Trophoblast cell (in vitro differentiated cells and primary cell): ENCODE measurements around the gene PARD6A.
"Not testable (repeated sequence)": the region's sequence is repeated elsewhere in the genome, so short reads cannot be mapped to it uniquely, and the experiment has no call there.

Source experiments
- DNase-seq, 2 donors: peaks; one replicate each; pipeline ENCODE4 v3.0.0-alpha.2; 2016
- H2AFZ ChIP-seq: 2 replicates; pipeline ENCODE4 v1.6.1; 2013; ENCODE audit warnings: low read length, moderate library complexity, mild to moderate bottlenecking; ENCODE audit not compliant: insufficient read depth, poor library complexity
- H2AK5ac ChIP-seq: 2 replicates; pipeline ENCODE4 v1.6.1; 2013; ENCODE audit warnings: mild to moderate bottlenecking, low read length
- H2BK120ac ChIP-seq: 2 replicates; pipeline ENCODE4 v1.6.1; 2013; ENCODE audit warnings: low read length, mild to moderate bottlenecking, moderate library complexity; ENCODE audit not compliant: insufficient read depth, poor library complexity
- H2BK12ac ChIP-seq: 2 replicates; pipeline ENCODE4 v1.6.1; 2013; ENCODE audit warnings: mild to moderate bottlenecking, low read length, moderate library complexity
- H2BK5ac ChIP-seq: 2 replicates; pipeline ENCODE4 v1.6.1; 2013; ENCODE audit warnings: low read length, low read depth, moderate library complexity, mild to moderate bottlenecking; ENCODE audit not compliant: poor library complexity
- H3K14ac ChIP-seq: 2 replicates; pipeline ENCODE4 v1.6.1; 2013; ENCODE audit warnings: mild to moderate bottlenecking, low read length
- H3K18ac ChIP-seq: 2 replicates; pipeline ENCODE4 v1.6.1; 2013; ENCODE audit warnings: mild to moderate bottlenecking, low read length
- H3K23ac ChIP-seq: 2 replicates; pipeline ENCODE4 v1.6.1; 2013; ENCODE audit warnings: low read length
- H3K27ac ChIP-seq: 2 replicates; pipeline ENCODE4 v1.5.1; 2013; ENCODE audit warnings: low read depth, mild to moderate bottlenecking, inconsistent platforms, low read length, moderate library complexity
- H3K27me3 ChIP-seq: 2 replicates; pipeline ENCODE4 v1.6.1; 2013; ENCODE audit warnings: inconsistent platforms, mild to moderate bottlenecking, low read length, moderate library complexity; ENCODE audit not compliant: insufficient read depth
- H3K36me3 ChIP-seq, 2 experiments: 1 replicate in 1 of 2; 2 replicates in 1 of 2; pipeline ENCODE4 v1.6.1; 2013; ENCODE audit warnings: low read length in 2 of 2, mild to moderate bottlenecking in 2 of 2, moderate library complexity in 1 of 2; ENCODE audit not compliant: insufficient read depth in 2 of 2, control insufficient read depth in 1 of 2
- H3K4ac ChIP-seq: 2 replicates; pipeline ENCODE4 v1.6.1; 2013; ENCODE audit warnings: low read depth, mild to moderate bottlenecking, low read length, moderate library complexity
- H3K4me1 ChIP-seq, 2 experiments: 1 replicate in 1 of 2; 2 replicates in 1 of 2; pipeline ENCODE4 v1.6.1; 2013; ENCODE audit warnings: low read length in 2 of 2, mild to moderate bottlenecking in 2 of 2, moderate library complexity in 1 of 2; ENCODE audit not compliant: insufficient read depth in 2 of 2, control insufficient read depth in 1 of 2
- H3K4me2 ChIP-seq: 2 replicates; pipeline ENCODE4 v1.6.1; 2013; ENCODE audit warnings: inconsistent platforms, mild to moderate bottlenecking, low read length, moderate library complexity
- H3K4me3 ChIP-seq: 2 replicates; pipeline ENCODE4 v1.5.1; 2013; ENCODE audit warnings: mild to moderate bottlenecking, low read depth, low read length, inconsistent platforms
- H3K79me1 ChIP-seq: one replicate; pipeline ENCODE4 v1.6.1; 2013; ENCODE audit warnings: low read length
- H3K79me2 ChIP-seq: 2 replicates; pipeline ENCODE4 v1.6.1; 2013; ENCODE audit warnings: low read length, mild to moderate bottlenecking; ENCODE audit not compliant: control insufficient read depth, insufficient read depth, poor library complexity
- H3K9ac ChIP-seq: 2 replicates; pipeline ENCODE4 v1.6.1; 2013; ENCODE audit warnings: mild to moderate bottlenecking, low read length
- H3K9me3 ChIP-seq: 2 replicates; pipeline ENCODE4 v1.6.1; 2013; ENCODE audit warnings: low read depth, mild to moderate bottlenecking, control low read depth, inconsistent platforms, low read length; ENCODE audit not compliant: insufficient read depth
- H4K12ac ChIP-seq: 2 replicates; pipeline ENCODE4 v1.6.1; 2013; ENCODE audit warnings: low read depth, mild to moderate bottlenecking, low read length, moderate library complexity
- H4K8ac ChIP-seq: 2 replicates; pipeline ENCODE4 v1.6.1; 2013; ENCODE audit warnings: low read depth, mild to moderate bottlenecking, low read length, moderate library complexity
- H4K91ac ChIP-seq: one replicate; pipeline ENCODE4 v1.6.1; 2013; ENCODE audit warnings: low read depth, mild to moderate bottlenecking, low read length, moderate library complexity
- WGBS: extraction: QIAGEN DNeasy Blood & Tissue Kit; methylation state at CpG from one replicate; pipeline ENCODE4 v1.1.7; 2013; ENCODE audit warnings: missing lambda C conversion rate; ENCODE audit not compliant: insufficient read length, insufficient coverage; ENCODE audit errors: extremely low coverage; 5-methylcytosine and 5-hydroxymethylcytosine counted together

The PARD6A gene

DNA sequence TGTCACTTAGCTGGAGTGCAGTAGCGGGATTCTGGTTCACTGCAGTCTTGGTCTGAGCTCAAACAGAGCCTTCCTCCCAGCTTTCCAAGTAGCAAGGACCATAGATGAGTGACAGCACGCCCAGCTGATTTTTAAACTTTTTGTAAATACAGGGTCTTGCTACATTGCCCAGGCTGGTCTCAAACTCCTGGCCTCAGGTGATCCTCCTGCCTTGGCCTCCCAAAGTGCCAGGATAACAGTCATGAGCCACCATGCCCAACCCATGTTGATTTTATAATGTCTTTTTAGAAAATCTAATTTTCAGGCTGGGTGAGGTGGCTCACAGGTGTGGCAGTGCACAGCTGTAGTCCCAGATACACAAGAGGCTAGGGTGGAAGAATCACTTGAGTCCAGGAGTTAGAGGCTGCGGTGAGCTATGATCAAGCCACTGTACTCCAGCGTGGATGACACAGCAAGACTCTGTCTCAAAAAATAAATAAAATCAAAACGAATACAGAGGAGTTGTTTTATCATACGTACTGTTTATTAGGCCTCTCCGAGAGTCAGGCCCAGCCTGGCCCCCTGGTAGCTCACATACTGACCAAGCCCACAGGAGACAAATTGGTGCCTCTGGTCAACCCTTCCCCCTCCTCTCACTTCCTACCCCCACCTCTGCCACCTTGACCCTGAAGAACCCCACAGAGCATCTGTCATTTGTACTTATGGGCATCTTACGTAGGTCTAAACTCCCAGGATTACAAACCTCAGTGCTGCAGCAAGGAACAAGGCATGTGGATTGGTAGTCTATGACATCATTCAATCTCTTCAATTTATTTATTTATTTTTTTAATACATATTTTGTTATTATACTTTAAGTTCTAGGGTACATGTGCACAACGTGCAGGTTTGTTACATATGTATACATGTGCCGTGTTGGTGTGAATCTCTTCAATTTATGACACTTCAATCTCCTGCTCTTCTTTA, 19.5 kb downstream of the PARD6A start:
- Histone ChIP-seq H3K14ac (no peak overlapping the region), H2BK5ac (no peak overlapping the region), H2AK5ac (no peak overlapping the region), H3K27ac (no peak overlapping the region), H3K9ac (no peak overlapping the region), H3K4me3 (no peak overlapping the region), H3K4me1 (peaks cover 11 to 14% of the 10 kb centered on the region in 2 experiments), H3K23ac (no peak overlapping the region), H4K12ac (no peak overlapping the region), H3K9me3 (no peaks in the 10 kb centered on the region), H2BK12ac (no peak overlapping the region), H2BK120ac (no peak overlapping the region), H3K4ac (no peak overlapping the region), H4K91ac (no peak overlapping the region), H3K4me2 (no peak overlapping the region), H3K18ac (no peak overlapping the region), H3K27me3 (no peaks in the 10 kb centered on the region), H3K36me3 (peaks cover 31 to 32% of the 10 kb centered on the region in 2 experiments), H4K8ac (no peak overlapping the region), H3K79me1 (peaks cover 4% of the 10 kb centered on the region), H3K79me2 (no peaks in the 10 kb centered on the region), H2AFZ (no peak overlapping the region)
- DNase-seq, result no peak
- WGBS, result no CpG with 5 or more reads among the region's 10 CpGs

DNA sequence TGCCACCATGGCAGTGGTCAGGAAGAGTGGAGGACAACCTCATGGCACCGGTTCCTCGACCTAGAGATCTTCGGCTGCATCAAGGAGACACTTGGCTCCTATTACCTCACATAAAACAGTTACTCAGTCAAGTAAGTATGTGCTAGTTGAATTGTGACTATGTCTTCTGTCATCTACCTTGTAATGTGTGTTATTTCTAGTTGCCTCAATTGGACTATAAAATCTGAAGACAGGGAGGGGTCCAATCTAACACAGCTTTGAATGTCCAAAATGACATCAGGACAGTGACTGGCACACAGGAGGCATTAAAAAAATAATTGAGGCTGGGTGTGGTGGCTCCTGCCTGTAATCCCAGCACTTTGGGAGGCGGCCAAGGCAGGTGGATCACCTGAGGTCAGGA, 23.0 kb downstream of the PARD6A start:
- Histone ChIP-seq H3K23ac (no peak overlapping the region), H3K27me3 (no peaks in the 10 kb centered on the region), H4K91ac (no peak overlapping the region), H3K18ac (no peak overlapping the region), H3K9me3 (no peaks in the 10 kb centered on the region), H2BK12ac (no peak overlapping the region), H2BK5ac (no peak overlapping the region), H3K4me1 (no peaks in the 10 kb centered on the region), H3K79me2 (no peaks in the 10 kb centered on the region), H4K8ac (no peak overlapping the region), H3K36me3 (peaks cover 28 to 29% of the 10 kb centered on the region in 2 experiments), H3K4me2 (no peak overlapping the region), H3K79me1 (no peaks in the 10 kb centered on the region), H3K4ac (no peak overlapping the region), H2AFZ (no peak overlapping the region), H2AK5ac (no peak overlapping the region), H2BK120ac (no peak overlapping the region), H4K12ac (no peak overlapping the region), H3K4me3 (no peak overlapping the region), H3K27ac (no peak overlapping the region), H3K9ac (no peak overlapping the region), H3K14ac (no peak overlapping the region)
- DNase-seq, result peak in 1 of 2 donors; percentile 64
- WGBS, result no CpG with 5 or more reads among the region's 4 CpGs

DNA sequence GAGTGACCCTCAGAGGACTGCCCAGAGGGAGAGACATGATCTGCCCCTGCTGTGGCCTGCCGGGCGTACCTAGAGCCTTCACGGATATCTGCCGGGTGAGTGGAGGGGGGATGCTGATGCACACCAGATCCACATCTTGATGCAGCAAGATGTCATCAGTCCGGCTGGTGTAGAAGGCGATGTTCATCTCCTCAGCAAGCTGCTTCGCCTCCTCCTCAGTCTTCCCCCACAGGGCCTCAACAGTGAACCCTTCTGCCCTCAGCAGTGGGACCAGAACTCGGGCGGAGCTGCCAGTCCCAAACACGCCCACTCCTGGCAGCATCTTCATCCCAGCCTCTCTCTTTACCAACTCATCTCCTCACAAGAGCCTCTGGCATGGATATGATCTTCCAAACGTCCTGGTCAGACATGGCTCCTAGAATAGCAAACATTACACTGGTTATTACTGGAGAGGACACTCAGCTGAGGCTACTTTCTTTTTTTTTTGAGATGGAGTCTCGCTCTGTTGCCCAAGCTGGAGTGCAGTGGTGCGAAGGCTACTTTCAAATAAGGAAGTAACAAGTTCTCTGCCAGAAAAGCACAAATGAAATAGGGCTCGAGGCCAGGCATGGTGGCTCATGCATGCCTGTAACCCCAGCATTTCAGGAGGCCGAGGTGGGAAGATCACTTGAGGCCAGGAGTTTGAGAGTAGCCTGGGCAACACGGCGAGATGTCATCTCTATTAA, 24.8 kb downstream of the PARD6A start:
- no peak for DNase-seq
- Histone ChIP-seq H3K79me1 (no peaks in the 10 kb centered on the region), H3K27ac (no peak overlapping the region), H2BK12ac (no peak overlapping the region), H3K9ac (no peak overlapping the region), H3K4me1 (no peaks in the 10 kb centered on the region), H2BK5ac (no peak overlapping the region), H3K4me3 (no peak overlapping the region), H2AK5ac (no peak overlapping the region), H3K18ac (no peak overlapping the region), H3K4ac (no peak overlapping the region), H2BK120ac (no peak overlapping the region), H3K14ac (no peak overlapping the region), H3K4me2 (no peak overlapping the region), H3K23ac (no peak overlapping the region), H2AFZ (no peak overlapping the region), H3K27me3 (no peaks in the 10 kb centered on the region), H3K9me3 (no peaks in the 10 kb centered on the region), H3K79me2 (no peaks in the 10 kb centered on the region), H3K36me3 (peaks cover 23 to 24% of the 10 kb centered on the region in 2 experiments), H4K91ac (no peak overlapping the region), H4K12ac (no peak overlapping the region), H4K8ac (no peak overlapping the region)
- WGBS, result no CpG with 5 or more reads among the region's 17 CpGs

DNA sequence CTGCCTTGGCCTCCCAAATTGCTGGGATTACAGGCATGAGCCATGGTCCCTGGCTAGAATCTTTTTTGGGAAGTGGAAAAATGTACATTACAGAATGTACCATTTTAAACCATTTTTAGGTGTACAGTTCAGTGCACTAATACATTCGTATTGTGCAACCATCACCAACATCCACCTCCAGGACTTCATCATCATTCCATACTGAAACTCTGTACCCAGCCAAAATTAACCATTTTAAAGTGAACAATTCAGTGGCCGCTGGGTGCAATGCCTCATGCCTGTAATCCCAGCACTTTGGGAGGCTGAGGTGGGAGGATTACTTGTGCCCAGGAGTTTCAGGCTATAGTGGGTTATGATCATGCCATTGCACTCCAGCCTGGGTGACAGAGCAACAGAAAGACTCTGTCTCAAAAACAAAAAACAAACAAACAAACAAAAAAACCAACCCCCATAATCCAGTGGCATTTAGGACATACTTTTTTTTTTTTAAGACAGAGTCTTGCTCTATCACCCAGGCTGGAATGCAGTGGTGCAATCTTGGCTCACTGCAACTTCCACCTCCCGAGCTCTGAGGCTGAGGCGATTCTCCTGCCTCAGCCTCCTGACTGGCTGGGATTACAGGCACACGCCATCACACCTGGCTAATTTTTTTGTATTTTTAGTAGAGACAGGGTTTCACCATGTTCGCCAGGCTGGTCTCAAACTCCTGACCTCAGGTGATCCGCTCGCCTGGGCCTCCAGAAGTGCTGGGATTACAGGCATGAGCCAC, 32.9 kb downstream of the PARD6A start:
- not testable (repeated sequence) for H3K23ac ChIP-seq, H4K12ac ChIP-seq, H3K79me1 ChIP-seq, H3K27ac ChIP-seq, H2BK5ac ChIP-seq, H2BK120ac ChIP-seq, H3K27me3 ChIP-seq, H4K8ac ChIP-seq, H3K9me3 ChIP-seq, H3K14ac ChIP-seq, H3K79me2 ChIP-seq, H3K36me3 ChIP-seq, H2AFZ ChIP-seq, H3K4me2 ChIP-seq, H2AK5ac ChIP-seq, H3K18ac ChIP-seq, H2BK12ac ChIP-seq, H3K9ac ChIP-seq, H3K4ac ChIP-seq, H3K4me3 ChIP-seq
- WGBS, result no CpG with 5 or more reads among the region's 8 CpGs
- peak; percentile 71 to 78 for DNase-seq
- peaks cover 11 to 13% of the 10 kb centered on the region in 2 experiments for H3K4me1 ChIP-seq
- peak overlapping the region; percentile 48 for H4K91ac ChIP-seq
